Natural killer cell (primary cell): Measurements from ENCODE around the gene DEFB131B. TPM values are rescaled to one million over a fixed set of nuclear protein-coding genes. Genes with fewer than 3 reads are reported as not detected.

Experiments used
- ATAC-seq, 3 donors: fragments of 150-1000 bp in 2 of 3; fragments of 200-7000 bp in 1 of 3; cut with Tn5 transposase; 1 replicate in 1 of 3; 2 replicates in 2 of 3; pipeline ENCODE4 v1.10.0; 2021; ENCODE audit warnings: mild to moderate bottlenecking in 2 of 3, moderate library complexity in 2 of 3
- DNase-seq, 2 donors: peaks; one replicate each; pipeline versions ENCODE4 v3.0.0 to v3.0.0-alpha.2; 2013 to 2021; ENCODE audit warnings: mixed read lengths in 1 of 2
- H3K27ac ChIP-seq: one replicate; pipeline ENCODE4 v1.5.1; 2013; ENCODE audit warnings: mild to moderate bottlenecking, low read length
- H3K27me3 ChIP-seq: one replicate; pipeline ENCODE4 v1.6.1; 2013; ENCODE audit warnings: low read length; ENCODE audit not compliant: control insufficient read depth, insufficient read depth
- H3K36me3 ChIP-seq: one replicate; pipeline ENCODE4 v1.6.1; 2013; ENCODE audit warnings: low read length; ENCODE audit not compliant: control insufficient read depth, insufficient read depth
- H3K4me1 ChIP-seq: one replicate; pipeline ENCODE4 v1.6.1; 2013; ENCODE audit warnings: low read length; ENCODE audit not compliant: control insufficient read depth, insufficient read depth
- H3K4me3 ChIP-seq: one replicate; pipeline ENCODE4 v1.5.1; 2013; ENCODE audit warnings: low read length
- H3K9me3 ChIP-seq: one replicate; pipeline ENCODE4 v1.6.1; 2013; ENCODE audit warnings: low read length; ENCODE audit not compliant: control insufficient read depth, insufficient read depth
- H3K27ac Mint-ChIP-seq, 2 donors: one replicate each; pipeline ENCODE4 v1.8.0; 2022; ENCODE audit warnings: mild to moderate bottlenecking in 2 of 2, mixed read lengths in 2 of 2, moderate library complexity in 1 of 2
- H3K27me3 Mint-ChIP-seq, 2 donors: one replicate each; pipeline ENCODE4 v1.8.0; 2022; ENCODE audit warnings: low read depth in 2 of 2, mixed read lengths in 2 of 2
- H3K36me3 Mint-ChIP-seq: one replicate; pipeline ENCODE4 v1.8.0; 2022; ENCODE audit warnings: mixed read lengths
- H3K4me1 Mint-ChIP-seq, 2 donors: one replicate each; pipeline ENCODE4 v1.8.0; 2022; ENCODE audit warnings: mixed read lengths in 2 of 2
- H3K4me3 Mint-ChIP-seq: one replicate; pipeline ENCODE4 v1.8.0; 2022; ENCODE audit warnings: mild to moderate bottlenecking, moderate library complexity, mixed read lengths
- H3K9me3 Mint-ChIP-seq, 2 donors: one replicate each; pipeline ENCODE4 v1.8.0; 2022; ENCODE audit warnings: mixed read lengths in 2 of 2
- WGBS: methylation state at CpG from one replicate; pipeline ENCODE4 v1.1.7; 2013; ENCODE audit warnings: missing lambda C conversion rate; ENCODE audit not compliant: insufficient coverage; 5-methylcytosine and 5-hydroxymethylcytosine counted together
- intact Hi-C: fragments of 100-400 bp; cut with micrococcal nuclease; formaldehyde crosslinking; loops from one replicate; pipeline ENCODE4 v1.14.2; 2022
- total RNA-seq, 4 donors: library from RNA; stranded (reverse); fragments of 120-200 nt in 1 of 4; gene quantifications; one replicate each; pipeline versions ENCODE4 v1.2.3 to v1.2.4, GENCODE V29; 2013 to 2022
- TF ChIP-seq, protein P1 (sequence below): fragments of 200-600 bp; IDR thresholded peaks from one replicate; pipeline ENCODE4 v1.8.0; 2022; ENCODE audit warnings: antibody characterized with exemption

DEFB131B gene
- total RNA-seq, 3 donors from 2014 or later (not counting 1 experiment from before 2014, with no cell fraction given), result not detected

- Histone ChIP-seq H3K9me3 (no peaks in the 10 kb centered on the region), H3K36me3 (peaks cover 34% of the 10 kb centered on the region), H3K4me3 (no peak overlapping the region), H3K27ac (no peak overlapping the region), H3K27me3 (no peaks in the 10 kb centered on the region), H3K4me1 (no peaks in the 10 kb centered on the region)
- 100% methylated on average over 4 of the region's 5 CpGs for WGBS
- no peak overlapping the region for H3K4me3 Mint-ChIP-seq
- DNase-seq (no peak), ATAC-seq (no peak)
- peaks cover 22% of the 10 kb centered on the region for H3K36me3 Mint-ChIP-seq
- no peaks in the 10 kb centered on the region for H3K9me3 Mint-ChIP-seq
- TF ChIP-seq, protein P1, sequence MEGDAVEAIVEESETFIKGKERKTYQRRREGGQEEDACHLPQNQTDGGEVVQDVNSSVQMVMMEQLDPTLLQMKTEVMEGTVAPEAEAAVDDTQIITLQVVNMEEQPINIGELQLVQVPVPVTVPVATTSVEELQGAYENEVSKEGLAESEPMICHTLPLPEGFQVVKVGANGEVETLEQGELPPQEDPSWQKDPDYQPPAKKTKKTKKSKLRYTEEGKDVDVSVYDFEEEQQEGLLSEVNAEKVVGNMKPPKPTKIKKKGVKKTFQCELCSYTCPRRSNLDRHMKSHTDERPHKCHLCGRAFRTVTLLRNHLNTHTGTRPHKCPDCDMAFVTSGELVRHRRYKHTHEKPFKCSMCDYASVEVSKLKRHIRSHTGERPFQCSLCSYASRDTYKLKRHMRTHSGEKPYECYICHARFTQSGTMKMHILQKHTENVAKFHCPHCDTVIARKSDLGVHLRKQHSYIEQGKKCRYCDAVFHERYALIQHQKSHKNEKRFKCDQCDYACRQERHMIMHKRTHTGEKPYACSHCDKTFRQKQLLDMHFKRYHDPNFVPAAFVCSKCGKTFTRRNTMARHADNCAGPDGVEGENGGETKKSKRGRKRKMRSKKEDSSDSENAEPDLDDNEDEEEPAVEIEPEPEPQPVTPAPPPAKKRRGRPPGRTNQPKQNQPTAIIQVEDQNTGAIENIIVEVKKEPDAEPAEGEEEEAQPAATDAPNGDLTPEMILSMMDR, result no peak
- no peak overlapping the region for H3K27ac Mint-ChIP-seq
- H3K27me3 Mint-ChIP-seq, result no peaks in the 10 kb centered on the region
- H3K4me1 Mint-ChIP-seq, result no peaks in the 10 kb centered on the region
- intact Hi-C loops, result no loop called here
Observed at GRCh38 chr11:71913756-71914526, 35.7 kb downstream of the DEFB131B start.

DNA sequence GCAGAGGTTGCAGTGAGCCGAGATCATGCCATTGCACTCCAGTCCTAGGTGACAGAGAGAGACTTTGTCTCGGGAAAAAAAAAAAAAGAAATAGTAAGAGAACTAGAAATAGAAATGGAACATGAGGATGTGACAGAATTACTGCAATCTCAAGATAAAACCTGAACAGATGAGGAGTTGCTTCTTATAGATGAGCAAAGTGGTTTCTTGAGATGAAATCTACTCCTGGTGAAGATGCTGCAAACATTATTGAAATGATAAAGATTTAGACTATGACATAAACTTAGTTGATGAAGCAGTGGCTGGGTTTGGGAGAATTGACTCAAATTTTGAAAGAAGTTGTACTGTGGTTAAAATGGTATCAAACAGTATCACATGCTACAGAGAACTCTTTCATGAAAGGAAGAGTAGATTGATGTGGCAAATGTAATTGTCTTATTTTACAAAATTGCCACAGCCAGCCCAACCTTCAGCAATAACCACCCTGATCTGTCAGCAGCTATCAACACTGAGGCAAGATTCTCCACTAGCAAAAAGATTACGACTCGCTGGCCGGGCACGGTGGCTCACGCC is 36.5 kb downstream of the DEFB131B start:
- no peaks in the 10 kb centered on the region for H3K27me3 Mint-ChIP-seq
- no peak overlapping the region for H3K27ac ChIP-seq
- TF ChIP-seq, protein P1, result no peak
- H3K4me1 Mint-ChIP-seq, result no peaks in the 10 kb centered on the region
- no peak overlapping the region for H3K27ac Mint-ChIP-seq
- H3K4me3 Mint-ChIP-seq, result no peak overlapping the region
- ATAC-seq (no peak), DNase-seq (no peak)
- no peaks in the 10 kb centered on the region for H3K9me3 ChIP-seq
- H3K27me3 ChIP-seq, result no peaks in the 10 kb centered on the region
- H3K4me3 ChIP-seq, result no peak overlapping the region
- intact Hi-C loops, result no loop called here
- 92% methylated on average over 7 of the region's 7 CpGs for WGBS
- H3K9me3 Mint-ChIP-seq, result no peaks in the 10 kb centered on the region
- peaks cover 34% of the 10 kb centered on the region for H3K36me3 ChIP-seq
- H3K4me1 ChIP-seq, result no peaks in the 10 kb centered on the region
- peaks cover 22% of the 10 kb centered on the region for H3K36me3 Mint-ChIP-seq

GRCh38 chr11:71917646-71918140 is 39.4 kb downstream of the DEFB131B start:
- Histone ChIP-seq H3K27me3 (no peaks in the 10 kb centered on the region), H3K4me1 (no peaks in the 10 kb centered on the region), H3K27ac (no peak overlapping the region), H3K4me3 (no peak overlapping the region), H3K9me3 (no peaks in the 10 kb centered on the region), H3K36me3 (peaks cover 35% of the 10 kb centered on the region)
- Mint-ChIP-seq H3K4me3 (no peak overlapping the region), H3K36me3 (peaks cover 22% of the 10 kb centered on the region), H3K9me3 (no peaks in the 10 kb centered on the region), H3K27ac (no peak overlapping the region), H3K4me1 (no peaks in the 10 kb centered on the region), H3K27me3 (no peaks in the 10 kb centered on the region)
- no peak for DNase-seq
- WGBS, result 97% methylated on average over 9 of the region's 9 CpGs
- intact Hi-C loops, result no loop called here
- TF ChIP-seq, protein P1, result no peak
- no peak for ATAC-seq
